ENCODE measurements around the gene ZMYND19.

ZMYND19 gene

GRCh38 chr9:137580954-137581322 lies 9.4 kb downstream of the ZMYND19 start:
- no peak for DNase-seq (ENCODE audit: low read depth)
- TF ChIP-seq CTCF (conservative IDR thresholded peaks at IDR 0.05; ENCODE audit: control insufficient read depth, insufficient read depth, low read depth, low read length), result no peak
- H3K4me3 ChIP-seq (ENCODE audit: control insufficient read depth, low read depth, low read length), result no peak overlapping the region

DNA sequence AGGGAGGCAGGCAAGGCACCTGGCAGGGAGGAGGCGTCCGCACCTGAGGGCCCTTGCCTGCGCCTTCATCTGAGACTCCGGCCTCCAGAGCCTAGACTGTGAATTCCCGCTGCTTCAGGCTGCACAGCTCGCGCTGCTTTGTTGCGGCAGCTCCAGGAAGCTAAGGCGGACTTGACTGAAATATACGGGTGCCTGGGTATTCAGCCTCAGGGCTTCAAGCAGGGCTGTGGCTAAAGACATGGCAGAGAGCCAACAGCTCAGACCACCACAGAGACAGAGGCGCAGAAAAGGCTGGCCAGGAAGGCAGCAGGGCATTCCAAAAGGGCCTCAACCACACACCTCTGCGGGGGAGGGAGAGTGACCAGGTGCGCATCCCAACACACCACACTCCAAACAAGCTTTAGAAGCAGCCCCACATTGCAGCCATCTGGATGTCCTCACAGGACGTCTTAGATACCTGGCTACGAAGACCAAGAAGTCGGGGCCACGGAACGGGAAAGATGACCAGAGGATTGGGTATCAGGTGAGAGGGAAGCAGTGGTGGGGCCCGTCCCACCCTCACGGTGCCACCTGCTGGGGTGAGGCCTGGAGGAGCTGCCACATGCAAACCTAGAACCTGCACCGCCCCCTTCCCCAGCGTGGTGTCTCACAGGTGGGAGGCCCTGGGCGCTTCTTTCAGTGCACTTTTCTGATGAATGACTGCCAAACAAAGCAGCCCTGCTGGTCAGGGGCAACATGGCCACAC lies 9.9 kb downstream of the ZMYND19 start:
- no peak for TF ChIP-seq CTCF (conservative IDR thresholded peaks at IDR 0.05; ENCODE audit: control insufficient read depth, insufficient read depth, low read depth, low read length)
- no peak overlapping the region for H3K4me3 ChIP-seq (ENCODE audit: control insufficient read depth, low read depth, low read length)
- no peak for DNase-seq (ENCODE audit: low read depth)

DNA sequence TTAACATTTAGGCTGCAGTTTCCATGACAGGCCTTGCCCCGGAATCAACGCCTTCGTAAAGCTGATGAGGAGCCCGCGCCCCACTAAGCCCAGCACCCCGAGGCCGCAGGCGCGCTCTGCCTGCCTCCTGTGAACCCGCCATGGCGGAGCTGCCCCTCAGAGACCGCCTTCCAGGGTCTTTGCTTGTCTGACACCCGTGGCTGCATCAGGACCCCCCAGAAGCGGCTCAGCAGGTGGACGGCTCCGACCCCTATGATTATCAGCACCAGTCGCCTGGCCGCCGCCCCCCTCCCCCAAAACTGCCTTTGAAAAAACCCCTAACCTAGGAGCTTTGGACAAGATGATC lies 11.1 kb downstream of the ZMYND19 start:
- no peak for TF ChIP-seq CTCF (conservative IDR thresholded peaks at IDR 0.05; ENCODE audit: control insufficient read depth, insufficient read depth, low read depth, low read length)
- no peak for DNase-seq (ENCODE audit: low read depth)
- peak overlapping the region; percentile 50 for H3K4me3 ChIP-seq (ENCODE audit: control insufficient read depth, low read depth, low read length)

GRCh38 chr9:137578518-137579258 lies 11.6 kb downstream of the ZMYND19 start, which contains the start of gene DPH7:
DPH7 (minus strand) TSS chr9:137578925; CDS start chr9:137578777, 148 bp downstream.
- peak; percentile 55 for TF ChIP-seq CTCF (conservative IDR thresholded peaks at IDR 0.05; ENCODE audit: control insufficient read depth, insufficient read depth, low read depth, low read length)
- H3K4me3 ChIP-seq (ENCODE audit: control insufficient read depth, low read depth, low read length), result peak within 1 kb of the TSS; percentile 72
- peak; percentile 85 for DNase-seq (ENCODE audit: low read depth)

GRCh38 chr9:137575716-137576411 lies 14.4 kb downstream of the ZMYND19 start:
- no peak overlapping the region for H3K4me3 ChIP-seq (ENCODE audit: control insufficient read depth, low read depth, low read length)
- TF ChIP-seq CTCF (conservative IDR thresholded peaks at IDR 0.05; ENCODE audit: control insufficient read depth, insufficient read depth, low read depth, low read length), result no peak

DNA sequence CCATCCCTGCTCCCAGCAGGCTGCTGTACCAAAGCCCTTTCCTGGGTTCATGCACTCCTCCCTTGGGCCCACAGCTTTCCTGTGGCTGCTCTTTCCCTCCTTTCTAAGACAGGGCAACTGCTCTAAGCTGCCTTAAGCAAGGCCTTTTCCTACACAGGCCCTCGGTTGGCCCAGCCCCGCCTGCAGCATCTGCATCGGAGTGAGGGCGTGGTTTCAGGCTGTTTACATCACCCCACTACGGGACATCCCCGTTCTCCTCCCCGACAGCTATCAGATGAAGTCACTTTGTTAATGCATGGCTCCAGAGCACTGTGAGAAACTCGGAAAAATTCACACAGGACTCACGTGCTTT lies 15.0 kb downstream of the ZMYND19 start:
- DNase-seq (ENCODE audit: low read depth), result peak; percentile 55
- no peak for TF ChIP-seq CTCF (conservative IDR thresholded peaks at IDR 0.05; ENCODE audit: control insufficient read depth, insufficient read depth, low read depth, low read length)
- no peak overlapping the region for H3K4me3 ChIP-seq (ENCODE audit: control insufficient read depth, low read depth, low read length)

More at GRCh38 chr9:137575716-137576411, 14.4 kb downstream of the ZMYND19 start:
- DNase-seq (ENCODE audit: low read depth), result no peak
